Measurements from ENCODE around the gene SAMD13.

DNA sequence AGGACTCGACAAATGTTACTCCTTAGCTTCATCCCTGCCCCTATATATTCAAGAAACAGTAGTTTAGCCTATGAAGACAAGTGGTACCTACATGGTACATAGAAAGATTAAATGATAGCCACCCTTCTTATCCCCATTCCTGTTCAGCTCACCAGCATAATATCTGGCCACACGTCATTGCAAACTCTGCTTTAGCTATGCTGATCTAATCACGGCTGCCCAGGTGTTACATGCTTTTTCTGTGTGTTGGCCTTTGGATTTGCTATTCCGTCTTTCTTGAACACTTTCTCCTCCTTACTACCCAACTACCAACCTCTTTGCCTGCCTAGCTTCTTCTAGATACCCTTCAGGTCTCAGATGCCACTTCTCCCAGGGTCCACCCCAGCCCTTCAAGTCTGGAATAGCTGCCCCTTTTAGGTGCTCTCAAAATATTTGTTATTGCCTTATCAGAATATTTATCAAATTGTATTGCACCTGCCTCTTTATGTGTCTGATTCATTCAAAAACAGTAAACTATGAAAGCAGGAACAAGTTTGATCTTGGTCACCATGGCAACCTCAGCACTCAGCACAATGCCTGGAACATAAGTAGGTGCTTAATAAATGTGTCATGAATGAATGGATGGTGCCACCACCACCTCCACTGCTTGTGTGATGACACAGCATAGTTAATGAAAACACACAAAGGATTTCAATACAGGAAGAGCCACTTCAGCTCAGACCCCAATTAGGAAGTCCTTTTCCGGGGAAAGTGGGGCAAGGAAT is 85.4 kb downstream of the SAMD13 start:
- TF ChIP-seq EZH2 (IDR thresholded peaks at IDR 0.05), result no peak
- TF ChIP-seq POLR2AphosphoS5 (IDR thresholded peaks at IDR 0.05; ENCODE audit: borderline replicate concordance, low read depth, low read length), result no peak
- TF ChIP-seq FOXP2 (optimal IDR thresholded peaks at IDR 0.05; ENCODE audit: control extremely low read depth, extremely low read length, insufficient read depth), result no peak

Data from SK-N-MC (cell line).